HG03103 (cell line): Measurements from ENCODE around the gene ZFP64.
"Not testable (repeated sequence)": the region's sequence is repeated elsewhere in the genome, so short reads cannot be mapped to it uniquely, and the experiment has no call there.

ENCODE experiments used
- ATAC-seq: cut with Tn5 transposase; IDR thresholded peaks from one replicate; pipeline ENCODE4 v1.9.1; 2021; ENCODE audit warnings: low read depth; ENCODE audit not compliant: unreplicated experiment

Gene ZFP64

DNA sequence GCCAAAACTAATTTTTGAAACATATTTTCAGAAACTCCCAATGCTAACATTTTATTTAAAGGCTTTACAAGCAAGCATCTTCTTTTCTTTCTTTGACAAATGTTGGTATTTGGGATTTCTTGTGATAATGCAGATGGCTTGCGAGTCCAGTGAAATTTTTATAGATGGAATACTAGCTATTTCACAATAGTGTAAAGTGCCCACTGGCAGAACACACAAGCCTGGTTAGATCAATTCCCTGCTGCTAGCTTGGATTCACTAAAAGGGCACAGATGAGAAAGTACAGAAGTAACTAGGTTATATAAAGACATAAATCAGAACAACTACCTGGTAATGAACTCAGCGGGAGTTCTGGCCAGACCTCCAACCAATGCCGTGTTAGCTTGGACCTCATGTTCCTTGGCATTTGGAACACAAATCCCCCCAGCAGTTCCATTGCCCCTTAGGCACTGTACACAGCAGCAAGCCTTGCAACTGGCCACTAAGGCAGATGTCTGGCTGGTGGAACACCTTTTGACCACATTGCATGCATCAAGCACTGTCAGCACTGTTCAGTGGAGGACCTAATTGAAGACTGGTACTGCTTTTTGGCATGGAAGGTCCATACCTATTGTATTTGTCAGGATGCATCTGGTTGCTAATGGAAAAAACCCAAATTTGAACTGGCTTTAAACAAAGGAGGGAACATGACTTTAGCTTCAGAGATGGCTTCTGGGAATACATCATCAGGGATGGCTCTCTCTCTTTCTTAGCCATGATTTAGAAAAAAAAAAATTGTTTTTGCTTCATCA, 15.6 kb upstream of the ZFP64 start:
- ATAC-seq: no peak

- ATAC-seq: no peak
Observed at GRCh38 chr20:52204136-52204535, 12.6 kb upstream of the ZFP64 start.

DNA sequence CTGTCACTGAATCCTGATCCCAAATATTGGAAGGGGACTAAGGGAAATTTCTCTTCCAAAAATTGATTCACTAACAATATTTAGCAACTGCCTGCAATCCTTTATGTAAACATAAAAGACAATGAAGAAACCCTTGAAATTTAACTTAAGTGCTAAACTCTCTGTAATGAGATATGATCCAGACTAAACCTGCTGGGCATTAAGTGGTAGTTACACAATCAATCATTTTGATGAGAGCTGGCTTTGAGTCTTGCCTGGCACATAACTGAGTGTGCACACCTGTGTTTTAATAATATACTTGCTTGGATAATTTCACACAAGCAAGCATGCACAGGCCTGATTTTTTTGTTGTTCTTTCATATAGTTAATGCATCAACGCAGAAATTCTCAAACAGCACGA, 9.8 kb upstream of the ZFP64 start:
- no peak for ATAC-seq

DNA sequence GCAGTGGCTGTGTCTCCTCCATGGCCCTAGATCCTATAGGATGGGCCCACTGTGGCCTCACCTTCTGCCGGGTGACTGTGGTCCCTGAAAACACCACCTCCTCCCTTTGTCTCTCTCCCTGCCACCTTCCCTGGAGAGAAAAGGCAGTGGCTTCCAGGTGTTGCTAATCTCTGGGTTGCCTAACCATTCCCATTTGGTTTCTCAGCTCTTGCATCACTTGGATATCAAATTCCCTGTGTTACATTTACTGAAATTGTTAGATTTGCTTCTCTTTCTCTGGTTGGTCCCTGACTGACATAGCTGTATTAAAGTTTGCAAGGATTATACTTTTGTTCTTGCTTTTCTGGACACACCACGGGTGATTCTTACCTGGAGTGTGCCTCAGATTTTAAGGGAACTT, 9.3 kb upstream of the ZFP64 start:
- no peak for ATAC-seq

DNA sequence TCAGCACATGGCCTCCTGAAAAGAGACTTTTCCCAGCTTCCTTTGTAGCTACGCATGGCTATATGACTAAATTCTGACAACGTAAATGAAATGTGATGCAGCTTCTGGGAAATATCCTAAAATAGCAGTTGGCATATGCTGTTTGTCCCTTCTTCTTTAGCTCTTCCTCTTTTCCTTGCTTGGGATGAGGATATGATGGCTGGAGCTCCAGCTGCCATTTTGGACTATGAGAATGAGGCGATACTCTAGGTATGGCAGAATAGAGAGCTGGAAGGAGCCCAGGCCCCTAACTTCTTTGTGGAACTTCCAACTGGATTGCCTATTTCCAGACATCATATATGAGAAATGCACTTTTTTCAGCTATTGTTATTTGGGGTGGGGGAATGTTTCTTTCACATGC, 5.3 kb upstream of the ZFP64 start:
- ATAC-seq: no peak

- ATAC-seq: no peak
Observed at GRCh38 chr20:52193886-52194545, 2.4 kb upstream of the ZFP64 start.

- ATAC-seq: no peak
Observed at GRCh38 chr20:52193133-52193532, 1.6 kb upstream of the ZFP64 start.

DNA sequence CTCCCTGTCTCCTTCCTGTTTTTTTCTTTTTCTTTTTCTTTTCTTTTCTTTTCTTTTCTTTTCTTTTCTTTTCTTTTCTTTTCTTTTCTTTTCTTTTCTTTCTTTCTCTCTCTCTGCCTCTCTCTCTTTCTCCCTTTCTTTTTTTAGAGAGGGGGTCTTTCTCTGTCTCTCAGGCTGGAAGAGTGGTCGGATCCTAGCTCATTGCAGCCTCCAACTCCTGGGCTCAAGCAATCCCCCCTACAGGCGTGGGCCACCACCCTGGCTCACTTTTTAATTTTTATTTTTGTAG, 1.1 kb upstream of the ZFP64 start:
- ATAC-seq: not testable (repeated sequence)

GRCh38 chr20:52191916-52192718, 538 bp upstream of the ZFP64 start:
- ATAC-seq: peak; percentile 36

DNA sequence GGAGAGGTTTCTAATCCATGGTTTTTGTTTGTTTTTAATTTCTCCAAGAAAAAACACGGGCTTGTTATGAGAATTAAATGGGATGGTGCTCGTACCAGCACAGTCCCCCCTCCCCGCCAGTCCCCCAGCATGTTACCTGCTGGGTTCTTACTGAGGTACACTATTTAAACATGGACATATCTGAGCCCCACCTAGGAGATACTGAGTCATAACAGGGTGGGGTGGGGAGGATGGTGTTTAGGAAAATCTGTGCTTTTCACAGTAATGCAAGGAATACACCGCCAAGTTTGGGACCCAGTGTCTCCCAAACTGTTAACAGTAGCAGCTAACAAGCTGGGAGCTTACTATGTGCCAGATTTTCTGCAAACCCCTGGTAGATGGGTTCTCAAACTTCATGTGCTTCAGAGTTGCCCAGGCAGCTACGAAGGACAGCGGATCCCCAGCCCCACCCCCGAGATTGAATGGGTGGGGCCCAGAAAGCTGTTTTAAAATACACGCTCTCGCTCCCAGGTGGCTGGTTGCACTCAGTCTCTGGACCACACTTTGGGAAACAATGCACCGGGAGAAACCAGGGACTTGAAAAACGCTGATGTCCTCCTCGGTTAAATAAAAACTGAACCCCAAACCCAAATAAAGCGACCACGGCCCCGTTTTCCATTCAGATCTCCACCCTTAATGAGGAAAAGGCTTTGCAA, 995 bp downstream of the ZFP64 start:
- ATAC-seq: peak; percentile 38

DNA sequence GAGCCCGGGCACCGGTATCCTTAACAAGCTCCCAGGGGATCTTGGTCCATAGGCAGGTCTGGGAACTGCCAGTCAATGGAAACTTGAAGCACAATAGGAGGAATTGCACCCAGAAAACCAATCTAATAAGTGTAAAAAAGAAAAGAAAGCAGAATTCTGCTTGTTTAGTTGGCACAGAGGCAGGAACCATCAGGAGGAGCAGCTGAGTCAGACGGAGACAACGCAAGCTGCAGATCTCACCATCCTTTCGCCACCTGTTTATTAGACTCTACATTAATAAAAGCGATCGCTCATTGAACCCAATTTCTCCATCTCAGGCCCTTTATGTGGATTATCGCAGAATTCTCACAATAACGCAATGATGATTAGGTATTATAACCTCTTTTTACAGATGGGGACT, 9.8 kb downstream of the ZFP64 start:
- ATAC-seq: no peak

DNA sequence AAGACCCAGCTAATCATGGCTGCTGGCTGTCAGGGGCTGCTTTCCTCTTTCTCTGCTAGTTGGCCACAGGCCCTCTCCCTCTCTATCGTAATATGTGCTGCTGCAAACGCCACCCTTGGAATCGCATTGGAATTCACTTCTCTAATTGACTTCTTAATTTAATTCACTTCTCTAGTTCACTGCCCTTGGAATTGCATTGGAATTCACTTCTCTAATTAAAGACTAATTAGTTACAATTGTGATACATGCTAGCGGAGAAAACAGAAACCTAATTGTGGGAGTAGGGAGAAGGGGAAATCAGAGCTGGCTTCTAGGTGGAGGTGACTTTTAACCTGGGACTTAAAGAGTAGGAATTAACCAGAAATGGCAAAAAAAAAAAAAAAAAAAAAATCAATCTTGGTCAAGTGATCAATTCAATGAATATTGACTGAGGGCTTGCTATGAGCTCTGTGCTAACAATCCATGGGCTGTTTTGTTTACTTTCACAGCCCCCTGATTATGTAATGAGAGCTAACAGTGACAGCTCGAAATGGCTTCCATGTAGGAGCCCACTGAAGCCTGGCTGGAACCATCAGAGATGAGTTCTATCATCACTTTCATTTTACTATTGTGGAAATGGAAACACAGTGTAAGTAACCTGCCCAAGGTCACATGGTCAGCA, 11.3 kb downstream of the ZFP64 start:
- ATAC-seq: no peak

GRCh38 chr20:52179331-52180179, 12.0 kb downstream of the ZFP64 start:
- ATAC-seq: peak; percentile 82

- ATAC-seq: no peak
Observed at GRCh38 chr20:52178691-52179090, 12.9 kb downstream of the ZFP64 start.

- no peak for ATAC-seq
Observed at GRCh38 chr20:52175840-52176239, 15.7 kb downstream of the ZFP64 start.

- peak; percentile 77 for ATAC-seq
Observed at GRCh38 chr20:52172392-52173047, 19.1 kb downstream of the ZFP64 start.

DNA sequence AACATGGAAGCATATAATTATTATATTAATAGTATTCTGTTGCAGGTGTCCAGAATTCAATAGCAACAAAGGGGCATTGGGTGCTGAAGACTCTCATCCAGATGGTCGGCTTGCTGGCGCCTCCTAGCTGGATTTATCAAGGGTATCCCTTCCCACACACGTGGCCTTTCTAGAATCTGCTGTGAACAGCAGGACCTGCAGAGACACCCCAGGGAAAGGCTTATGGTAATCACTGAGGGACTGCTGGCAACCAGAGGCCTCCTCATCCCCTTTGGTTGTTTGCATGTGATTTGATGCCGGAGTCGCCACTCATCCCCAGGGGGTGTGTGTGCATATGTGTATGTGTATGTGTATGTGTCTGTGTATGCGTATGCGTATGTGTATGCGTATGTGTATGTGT, 20.6 kb downstream of the ZFP64 start:
- ATAC-seq: no peak

DNA sequence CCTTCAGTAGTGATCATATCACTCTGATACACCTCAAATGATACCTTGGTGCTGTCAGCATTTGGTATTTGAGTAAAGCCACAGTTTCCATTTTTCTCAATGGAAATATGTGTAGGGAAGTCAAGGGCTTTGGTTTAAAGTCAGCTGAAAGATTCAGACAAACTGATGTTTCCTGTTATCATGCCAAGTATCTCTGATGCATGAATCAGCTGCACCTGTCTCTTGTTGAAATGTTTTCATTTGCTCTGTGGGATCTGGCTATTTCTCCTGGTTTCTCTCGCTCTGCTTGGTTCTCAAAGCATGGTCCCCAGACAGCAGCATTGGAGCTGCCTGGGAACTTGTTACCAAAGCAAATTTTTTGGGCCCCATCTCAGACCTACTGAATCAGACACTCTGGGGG, 23.5 kb downstream of the ZFP64 start:
- no peak for ATAC-seq

DNA sequence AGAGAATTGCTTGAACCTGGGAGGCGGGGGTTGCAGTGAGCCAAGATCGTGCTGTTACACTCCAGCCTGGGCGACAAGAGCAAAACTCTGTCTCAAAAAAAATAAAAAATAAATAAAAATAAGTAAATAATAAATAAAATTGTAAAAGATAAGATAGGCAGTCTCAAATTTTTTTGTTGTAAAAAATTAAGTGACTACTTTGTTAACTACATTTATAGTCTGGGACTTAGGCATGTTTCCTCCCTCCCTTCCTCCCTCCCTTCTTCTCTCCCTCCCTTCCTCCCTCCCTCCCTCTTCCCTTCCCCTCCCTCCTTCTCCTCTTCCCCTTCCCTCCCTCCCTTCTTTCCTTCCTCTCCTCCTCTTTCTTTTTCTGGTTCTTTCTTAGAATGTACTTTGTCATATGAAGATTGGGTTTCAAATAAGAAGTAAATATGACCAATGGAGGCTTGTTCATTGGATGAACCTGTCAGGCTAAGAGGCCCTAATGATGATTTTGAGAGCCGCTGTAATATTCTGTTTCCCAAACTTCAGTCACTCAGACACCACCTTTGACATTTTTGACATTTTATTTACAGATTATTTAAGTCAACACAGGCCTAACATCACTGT, 24.2 kb downstream of the ZFP64 start:
- no peak for ATAC-seq
